Stimulated activated CD4-positive, alpha-beta T cell treated with anti-CD3 and anti-CD28 coated beads, Interleukin-12 subunit alpha, Interleukin-12 subunit beta, amount 100 ng/mL, for 4 hours (primary cell): ENCODE data around the gene SORBS1.

Experiments used
- DNase-seq: peaks from one replicate; pipeline ENCODE4 v3.0.0-alpha.2; 2020

Gene SORBS1

DNA sequence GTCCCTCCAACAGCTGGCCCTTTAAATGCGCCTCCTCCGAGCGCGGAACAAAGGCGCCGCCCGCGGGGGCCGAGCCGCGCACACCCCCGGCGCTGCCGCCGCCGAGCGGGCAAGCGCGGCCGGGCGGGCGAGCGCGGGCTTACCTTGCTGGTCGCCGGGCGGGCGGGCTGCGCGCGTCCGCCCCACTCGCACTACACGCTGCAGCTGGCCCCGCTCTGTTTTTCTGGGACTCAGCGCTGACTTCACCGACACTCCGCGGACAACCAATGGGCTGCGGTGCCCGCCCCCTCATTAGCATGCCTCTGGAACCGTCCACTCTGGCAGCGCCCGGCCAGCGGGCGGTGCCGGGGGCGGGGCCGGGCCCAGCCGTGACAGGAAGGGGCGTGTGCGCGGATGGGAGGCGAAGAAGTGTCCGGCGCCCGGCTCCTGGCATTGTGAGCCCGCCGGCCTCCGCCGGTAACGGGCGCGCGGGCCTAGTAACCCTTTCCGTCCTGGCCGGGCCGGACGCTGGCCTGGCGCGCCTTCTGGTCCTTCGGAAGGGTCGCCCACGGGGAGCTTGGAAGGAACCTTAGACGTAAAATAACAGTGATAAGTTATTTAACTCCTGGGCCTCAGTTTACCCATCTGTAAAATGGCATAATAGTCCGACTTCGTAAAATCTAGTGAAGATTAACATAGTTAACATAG, at the start of gene SORBS1:
Gene SORBS1 (minus strand): TSS at position 195 of the 687 bp plus-strand sequence. CDS start 120,236 bp downstream, outside the sequence.
- peak; percentile 77 for DNase-seq

DNA sequence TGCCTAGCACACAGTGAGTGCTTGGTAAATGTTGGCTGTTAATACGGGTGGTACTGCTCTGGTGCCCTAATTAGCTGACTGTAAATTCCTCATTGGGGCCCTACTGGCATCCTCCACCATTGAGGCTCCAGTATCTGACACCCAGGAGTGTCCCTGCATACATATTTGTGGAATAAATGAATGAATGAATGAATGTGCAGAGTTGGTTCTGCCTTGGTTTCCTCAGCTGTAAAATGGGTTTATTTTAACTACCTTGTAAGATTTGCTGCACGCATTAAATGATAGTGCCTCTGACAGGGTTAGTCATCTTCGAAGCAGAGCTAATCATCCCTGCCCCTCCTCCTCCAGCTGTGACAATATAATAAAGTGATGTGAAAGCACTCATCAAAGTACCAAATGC, 49.6 kb upstream of the SORBS1 start:
- DNase-seq = no peak

- no peak for DNase-seq
Observed at GRCh38 chr10:95606922-95607321, 45.8 kb upstream of the SORBS1 start.

- no peak for DNase-seq
Observed at GRCh38 chr10:95605163-95605562, 44.0 kb upstream of the SORBS1 start.

DNA sequence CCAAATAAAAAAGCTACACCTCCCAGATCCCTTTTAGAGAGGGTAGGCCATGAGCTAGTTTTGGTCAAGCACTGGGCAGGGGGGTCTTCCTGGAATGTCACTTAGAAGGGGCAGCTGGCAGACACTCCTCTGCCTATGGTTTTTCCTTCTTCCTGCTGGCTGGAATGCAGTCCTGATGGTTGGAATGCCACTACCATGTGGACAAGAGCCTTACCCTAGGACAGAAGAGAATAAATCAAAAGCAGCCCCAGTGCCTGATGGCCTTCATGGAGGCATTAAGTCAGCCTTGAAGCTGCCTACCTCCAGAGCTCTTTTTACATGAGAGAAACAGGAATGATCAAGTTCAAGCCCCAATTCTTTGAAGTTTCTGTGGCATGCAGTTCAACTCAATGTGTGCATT, 43.5 kb upstream of the SORBS1 start:
- no peak for DNase-seq

GRCh38 chr10:95602382-95602781, 41.2 kb upstream of the SORBS1 start:
- no peak for DNase-seq

- DNase-seq = peak; percentile 28
Observed at GRCh38 chr10:95601116-95601719, 40.0 kb upstream of the SORBS1 start.

DNA sequence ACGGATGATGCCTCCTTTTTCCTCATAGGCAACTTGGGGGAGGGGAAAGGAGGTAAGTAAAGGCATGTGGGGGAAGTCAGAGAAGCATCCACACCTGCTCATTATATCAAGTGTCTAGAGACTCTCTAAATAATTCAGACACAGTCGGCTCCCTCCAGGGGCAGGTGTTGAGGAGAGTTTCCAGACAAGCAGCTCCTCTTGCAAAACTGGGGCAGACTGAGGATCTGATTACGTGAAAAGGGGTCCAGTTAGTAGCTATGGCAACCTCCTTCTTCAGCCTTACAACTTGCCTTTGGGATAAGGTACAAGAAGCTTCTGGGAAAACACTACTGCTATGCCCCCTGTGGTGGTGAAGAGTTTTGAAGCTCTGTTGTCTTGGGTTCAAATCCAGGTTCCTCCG, 39.0 kb upstream of the SORBS1 start:
- no peak for DNase-seq

- DNase-seq = no peak
Observed at GRCh38 chr10:95597788-95598187, 36.6 kb upstream of the SORBS1 start.

- no peak for DNase-seq
Observed at GRCh38 chr10:95588025-95588424, 26.9 kb upstream of the SORBS1 start.

DNA sequence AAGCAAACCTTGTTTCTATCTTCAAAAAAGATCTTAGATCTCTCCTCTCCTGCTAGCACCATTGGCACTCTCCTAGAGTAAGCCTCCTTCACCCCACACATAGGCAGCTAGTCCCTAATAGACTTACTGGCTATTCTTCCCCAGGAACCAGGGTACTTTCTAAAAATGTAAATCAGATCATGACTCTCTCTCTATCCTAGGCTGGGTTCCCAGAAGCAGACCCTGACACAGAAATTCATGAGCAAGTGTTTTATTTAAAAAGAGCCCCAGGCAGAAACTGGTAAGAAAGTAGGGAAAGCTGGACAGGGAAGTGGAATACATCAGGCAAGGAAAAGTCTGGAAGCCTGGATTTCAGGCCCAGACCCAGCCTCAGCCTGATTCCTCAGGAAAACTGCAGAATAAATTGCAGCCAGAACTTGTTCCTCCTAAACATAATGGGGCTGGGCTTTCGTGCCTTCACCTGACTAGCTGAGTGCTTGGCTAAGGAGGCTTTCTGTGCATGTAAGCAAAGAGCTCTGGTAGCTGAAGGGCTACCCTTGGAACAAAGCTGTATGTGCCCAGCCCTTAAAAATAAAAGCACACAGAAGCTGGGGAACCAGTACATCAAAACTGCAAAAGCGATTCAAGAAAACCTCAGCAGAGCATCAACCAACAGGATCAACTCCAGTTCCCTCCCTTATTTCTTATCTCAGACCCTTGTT, 18.8 kb upstream of the SORBS1 start:
- no peak for DNase-seq

- no peak for DNase-seq
Observed at GRCh38 chr10:95579292-95579691, 18.1 kb upstream of the SORBS1 start.

- no peak for DNase-seq
Observed at GRCh38 chr10:95578619-95579018, 17.4 kb upstream of the SORBS1 start.

DNA sequence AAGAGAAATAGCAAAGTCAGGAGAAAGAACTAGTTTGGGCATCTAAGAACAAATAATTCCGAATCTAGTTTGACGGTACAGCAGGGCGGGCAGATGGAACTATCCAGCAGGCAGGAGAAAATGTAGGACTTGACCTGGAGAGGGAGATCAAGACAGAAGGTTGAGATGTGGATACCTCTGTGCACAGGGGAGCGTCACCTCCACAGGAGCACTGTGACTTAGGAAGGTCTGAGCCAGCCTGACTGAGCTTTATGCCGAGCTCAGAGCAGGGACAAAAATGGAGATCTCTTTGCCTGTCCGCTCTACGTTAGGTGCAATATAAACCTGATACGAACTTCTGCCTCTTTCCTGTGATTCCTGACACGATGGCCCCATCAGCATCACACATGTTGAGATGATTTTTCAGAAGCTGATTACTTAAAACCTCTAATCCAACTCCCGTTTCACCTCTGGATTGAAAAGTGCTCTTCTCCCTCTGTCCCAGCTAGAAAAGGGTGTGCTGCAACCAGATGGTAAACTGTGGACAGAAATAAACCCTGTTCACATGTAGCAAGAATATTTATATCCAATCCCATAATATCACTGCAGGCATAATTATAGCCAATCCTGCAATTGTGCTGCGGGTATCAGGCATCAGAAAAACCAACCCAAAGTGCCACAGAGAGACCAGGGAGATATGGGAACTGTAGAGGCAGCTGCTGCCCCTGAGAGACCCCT, 13.6 kb upstream of the SORBS1 start:
- no peak for DNase-seq

GRCh38 chr10:95573964-95574604, 12.9 kb upstream of the SORBS1 start:
- DNase-seq = no peak

DNA sequence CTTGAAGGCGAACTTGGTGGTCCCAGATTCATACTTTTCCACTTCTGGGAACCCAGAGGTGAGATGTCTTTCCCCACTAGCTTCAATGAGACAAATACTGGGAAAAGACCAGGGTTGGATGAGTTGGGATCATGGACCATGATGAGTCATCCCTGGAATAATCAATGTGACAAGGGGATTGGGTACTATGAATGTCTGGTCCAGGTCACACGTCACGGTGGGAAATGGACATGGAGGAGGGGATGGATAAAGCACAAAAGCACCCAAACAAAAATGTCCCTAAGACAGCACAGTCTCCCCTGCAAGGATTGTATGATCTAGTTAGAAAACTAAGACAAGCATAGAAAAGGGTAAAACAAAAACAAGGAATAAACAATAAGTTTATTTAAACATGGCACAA, 12.4 kb upstream of the SORBS1 start:
- DNase-seq = no peak

GRCh38 chr10:95572131-95572820, 11.1 kb upstream of the SORBS1 start:
- DNase-seq = no peak

GRCh38 chr10:95571390-95571789, 10.2 kb upstream of the SORBS1 start:
- no peak for DNase-seq

DNA sequence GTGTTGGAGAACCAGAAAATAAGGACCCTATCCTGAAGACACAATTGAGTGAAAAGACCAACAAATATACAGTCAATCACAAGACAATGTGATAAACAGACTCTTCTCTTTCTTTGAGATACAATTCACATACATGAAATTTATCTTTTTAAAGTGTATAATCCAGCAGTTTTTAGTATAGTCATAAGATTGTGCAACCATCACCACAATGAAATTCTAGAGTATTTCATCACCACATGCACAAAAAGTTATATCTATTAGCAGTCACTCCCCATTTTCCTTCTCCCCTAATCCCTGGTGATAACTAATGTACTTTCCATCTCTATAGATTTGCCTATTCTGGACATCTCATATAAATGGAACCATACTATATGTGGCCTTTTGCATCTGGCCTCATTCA, 8.2 kb upstream of the SORBS1 start:
- no peak for DNase-seq

DNA sequence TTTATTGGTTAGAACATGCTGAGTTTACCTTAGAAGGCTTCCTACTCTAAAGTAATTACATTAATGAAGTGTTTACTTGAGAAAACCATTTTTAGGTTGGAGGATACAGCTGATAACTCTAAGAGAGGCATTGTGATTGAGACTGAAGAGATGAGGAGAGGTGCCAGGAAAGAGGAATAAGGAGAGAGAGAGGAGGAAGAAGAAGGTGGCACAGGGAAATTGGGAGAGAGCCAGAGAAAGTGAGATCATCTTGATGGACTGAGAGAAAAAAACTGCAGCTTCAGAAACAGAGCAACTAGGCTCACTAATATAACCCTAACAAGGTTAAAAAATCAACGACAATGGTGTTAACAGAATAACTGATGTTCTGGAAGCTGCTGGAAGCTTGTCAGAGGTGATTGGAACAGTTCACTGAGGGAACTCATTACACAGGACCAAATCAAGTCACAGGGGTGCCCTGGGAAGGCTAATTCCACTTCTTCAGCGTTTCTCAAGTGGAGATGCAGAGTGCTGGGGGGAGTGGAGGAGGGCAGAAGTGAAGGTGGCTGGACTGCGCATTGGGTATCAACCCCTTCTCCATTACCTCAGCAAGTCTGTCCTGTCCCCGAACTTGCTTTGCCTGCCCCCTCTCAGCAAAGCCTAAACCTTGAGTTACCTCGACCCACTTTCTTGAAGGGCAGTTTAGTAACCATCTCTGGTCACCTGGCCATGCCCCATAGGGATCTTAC, 6.9 kb upstream of the SORBS1 start:
- DNase-seq = no peak

GRCh38 chr10:95566136-95566535, 5.0 kb upstream of the SORBS1 start:
- no peak for DNase-seq

- no peak for DNase-seq
Observed at GRCh38 chr10:95565336-95565735, 4.2 kb upstream of the SORBS1 start.
